OCI-LY7 (cell line): ENCODE measurements around the gene PLXNC1.

Experiments used
- EZH2phosphoT487 ChIP-seq: fragments of 200-600 bp; sonication (generic); IDR thresholded peaks from 2 replicates; pipeline ENCODE4 v1.6.1; 2018; ENCODE audit warnings: low read depth, borderline replicate concordance, mild to moderate bottlenecking, mixed run types, antibody characterized with exemption, low read length, moderate library complexity, mixed read lengths
- TF ChIP-seq, protein P1 (sequence below): fragments of 200-600 bp; sonication (generic); conservative IDR thresholded peaks from 2 replicates; pipeline ENCODE4 v1.5.1; 2014; ENCODE audit warnings: mild to moderate bottlenecking, antibody characterized with exemption, low read length, moderate library complexity, mixed read lengths

DNA sequence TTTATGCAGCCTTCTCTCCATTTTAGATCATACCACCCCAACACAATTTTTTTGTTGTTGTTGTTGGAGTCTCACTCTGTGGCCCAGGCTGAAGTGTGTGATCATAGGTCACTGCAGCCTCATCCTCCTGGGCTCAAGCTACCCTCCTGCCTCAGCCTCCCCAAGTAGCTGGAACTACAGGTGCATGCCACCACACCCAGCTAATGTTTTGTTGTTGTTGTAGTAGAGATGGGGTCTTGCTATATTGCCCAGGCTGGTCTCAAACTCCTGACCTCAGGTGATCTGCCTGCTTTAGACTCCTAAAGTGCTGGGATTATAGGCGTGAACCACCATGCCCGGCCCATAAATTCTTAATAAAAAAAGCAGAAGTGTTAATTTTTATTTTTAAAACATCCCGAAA, 111.6 kb downstream of the PLXNC1 start:
- TF ChIP-seq, protein P1, sequence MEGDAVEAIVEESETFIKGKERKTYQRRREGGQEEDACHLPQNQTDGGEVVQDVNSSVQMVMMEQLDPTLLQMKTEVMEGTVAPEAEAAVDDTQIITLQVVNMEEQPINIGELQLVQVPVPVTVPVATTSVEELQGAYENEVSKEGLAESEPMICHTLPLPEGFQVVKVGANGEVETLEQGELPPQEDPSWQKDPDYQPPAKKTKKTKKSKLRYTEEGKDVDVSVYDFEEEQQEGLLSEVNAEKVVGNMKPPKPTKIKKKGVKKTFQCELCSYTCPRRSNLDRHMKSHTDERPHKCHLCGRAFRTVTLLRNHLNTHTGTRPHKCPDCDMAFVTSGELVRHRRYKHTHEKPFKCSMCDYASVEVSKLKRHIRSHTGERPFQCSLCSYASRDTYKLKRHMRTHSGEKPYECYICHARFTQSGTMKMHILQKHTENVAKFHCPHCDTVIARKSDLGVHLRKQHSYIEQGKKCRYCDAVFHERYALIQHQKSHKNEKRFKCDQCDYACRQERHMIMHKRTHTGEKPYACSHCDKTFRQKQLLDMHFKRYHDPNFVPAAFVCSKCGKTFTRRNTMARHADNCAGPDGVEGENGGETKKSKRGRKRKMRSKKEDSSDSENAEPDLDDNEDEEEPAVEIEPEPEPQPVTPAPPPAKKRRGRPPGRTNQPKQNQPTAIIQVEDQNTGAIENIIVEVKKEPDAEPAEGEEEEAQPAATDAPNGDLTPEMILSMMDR, result no peak
- TF ChIP-seq EZH2phosphoT487, result no peak
